Transverse colon (tissue), 4 donors: ENCODE measurements around the gene SIGLEC1.

Experiments
- EP300 ChIP-seq: sonication (generic); formaldehyde crosslinking; IDR thresholded peaks from one replicate; pipeline ENCODE4 v1.6.1; 2017; ENCODE audit warnings: antibody characterized with exemption, low read depth
- POLR2A ChIP-seq: fragments of 450-650 bp; IDR thresholded peaks from one replicate; pipeline ENCODE4 v1.6.1; 2016; ENCODE audit warnings: antibody characterized with exemption, mild to moderate bottlenecking, moderate library complexity
- POLR2AphosphoS5 ChIP-seq, 3 donors: sonication (generic); formaldehyde crosslinking; IDR thresholded peaks; one replicate each; pipeline ENCODE4 v1.6.1; 2016; ENCODE audit warnings: antibody characterized with exemption in 3 of 3
- TF ChIP-seq, protein P1 (sequence below), 5 experiments: fragments of 200-600 bp in 3 of 5; fragments of 450-650 bp in 2 of 5; sonication (generic) in 3 of 5; IDR thresholded peaks; 1 replicate in 2 of 5; 2 replicates in 3 of 5; pipeline ENCODE4 v1.5.1; 2016 to 2017; ENCODE audit warnings: antibody characterized with exemption in 5 of 5, inconsistent platforms in 3 of 5, mild to moderate bottlenecking in 2 of 5, moderate library complexity in 1 of 5

DNA sequence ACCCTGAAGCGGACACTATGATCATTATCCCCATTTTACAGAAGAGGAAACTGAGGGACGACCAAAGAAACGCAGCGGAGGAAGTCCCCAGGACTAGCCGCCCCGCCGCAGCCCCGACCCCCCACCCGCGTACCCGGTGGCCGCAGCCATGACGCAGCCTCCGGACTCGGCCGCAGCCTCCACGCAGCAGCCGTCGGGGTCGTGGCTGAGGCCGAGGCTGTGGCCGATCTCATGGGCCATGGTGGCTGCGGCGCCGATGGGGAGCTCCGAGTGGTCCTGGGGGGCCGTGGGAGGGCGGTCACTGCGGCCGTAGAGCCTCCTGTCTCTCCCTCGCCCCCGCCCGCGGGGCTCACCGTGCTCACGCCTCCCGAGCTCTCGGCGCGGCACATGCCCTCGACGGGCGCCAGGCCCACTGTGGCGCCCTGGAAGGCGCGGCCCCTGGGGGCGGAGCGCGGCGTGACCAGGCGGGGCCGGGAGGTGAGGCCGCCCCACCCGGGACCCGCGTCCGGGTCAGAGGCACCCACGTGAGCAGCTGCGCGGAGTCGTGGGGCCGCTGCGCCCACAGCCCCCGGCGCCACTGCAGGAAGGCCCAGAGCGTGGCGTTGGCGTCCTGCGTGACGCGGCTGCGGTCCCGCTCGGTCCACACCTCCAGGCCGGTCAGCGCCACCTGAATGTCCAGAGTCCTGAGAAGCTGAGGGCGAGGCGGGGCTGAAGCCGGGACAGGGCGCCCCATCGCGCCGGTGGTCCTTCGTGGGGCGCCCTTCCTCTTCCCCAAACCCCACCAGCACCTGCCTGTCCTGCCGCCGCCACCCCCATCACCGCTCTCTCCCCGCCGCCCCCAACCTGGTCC, 39.0 kb downstream of the SIGLEC1 start:
- TF ChIP-seq, protein P1, sequence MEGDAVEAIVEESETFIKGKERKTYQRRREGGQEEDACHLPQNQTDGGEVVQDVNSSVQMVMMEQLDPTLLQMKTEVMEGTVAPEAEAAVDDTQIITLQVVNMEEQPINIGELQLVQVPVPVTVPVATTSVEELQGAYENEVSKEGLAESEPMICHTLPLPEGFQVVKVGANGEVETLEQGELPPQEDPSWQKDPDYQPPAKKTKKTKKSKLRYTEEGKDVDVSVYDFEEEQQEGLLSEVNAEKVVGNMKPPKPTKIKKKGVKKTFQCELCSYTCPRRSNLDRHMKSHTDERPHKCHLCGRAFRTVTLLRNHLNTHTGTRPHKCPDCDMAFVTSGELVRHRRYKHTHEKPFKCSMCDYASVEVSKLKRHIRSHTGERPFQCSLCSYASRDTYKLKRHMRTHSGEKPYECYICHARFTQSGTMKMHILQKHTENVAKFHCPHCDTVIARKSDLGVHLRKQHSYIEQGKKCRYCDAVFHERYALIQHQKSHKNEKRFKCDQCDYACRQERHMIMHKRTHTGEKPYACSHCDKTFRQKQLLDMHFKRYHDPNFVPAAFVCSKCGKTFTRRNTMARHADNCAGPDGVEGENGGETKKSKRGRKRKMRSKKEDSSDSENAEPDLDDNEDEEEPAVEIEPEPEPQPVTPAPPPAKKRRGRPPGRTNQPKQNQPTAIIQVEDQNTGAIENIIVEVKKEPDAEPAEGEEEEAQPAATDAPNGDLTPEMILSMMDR (IDR thresholded peaks at IDR 0.05): no peak
- TF ChIP-seq POLR2AphosphoS5 (IDR thresholded peaks at IDR 0.05) (no peak), EP300 (no peak), POLR2A (no peak)
